ENCODE results near the gene ANKRD49.

Gene ANKRD49

DNA sequence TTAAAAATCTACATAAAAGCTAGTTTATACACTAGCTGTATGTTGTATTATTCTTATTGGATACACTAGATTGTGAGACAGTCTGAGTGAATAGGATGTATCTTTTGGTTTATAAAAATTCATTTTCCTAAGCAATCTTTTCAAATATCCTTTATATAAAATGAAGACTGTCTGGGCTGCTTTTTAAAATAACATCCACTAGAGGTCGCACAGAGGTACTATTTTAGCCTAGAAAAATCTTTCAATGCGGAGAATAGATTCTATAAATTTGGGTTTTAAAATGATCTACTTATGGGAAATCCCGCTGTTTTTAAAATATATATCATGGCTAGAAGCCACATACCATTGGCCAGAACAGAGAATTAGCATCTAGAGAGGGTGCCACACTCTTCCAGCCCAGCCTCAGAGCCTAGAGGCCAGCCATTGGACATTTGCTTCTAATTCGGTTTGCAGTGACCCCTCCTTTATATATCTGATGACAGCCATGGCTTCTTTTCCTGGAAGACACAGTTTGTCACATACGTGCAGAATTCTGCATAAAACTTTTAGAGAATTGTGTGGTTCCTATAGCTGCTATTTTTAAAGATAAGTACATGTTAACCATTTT is 25.8 kb downstream of the ANKRD49 start:
- Mint-ChIP-seq H3K4me1 (ENCODE audit: low read depth) (no peaks in the 10 kb centered on the region), H3K4me3 (no peak overlapping the region), H3K27ac (no peak overlapping the region), H3K27me3 (no peaks in the 10 kb centered on the region), H3K9me3 (no peaks in the 10 kb centered on the region), H3K36me3 (ENCODE audit: low read depth) (no peaks in the 10 kb centered on the region)
- intact Hi-C loops (cut with micrococcal nuclease), result loop anchor here (1.0 to 10.0 kb wide), 3 partner anchors 79 to 375 kb away; no protein-coding TSS in a partner anchor

DNA sequence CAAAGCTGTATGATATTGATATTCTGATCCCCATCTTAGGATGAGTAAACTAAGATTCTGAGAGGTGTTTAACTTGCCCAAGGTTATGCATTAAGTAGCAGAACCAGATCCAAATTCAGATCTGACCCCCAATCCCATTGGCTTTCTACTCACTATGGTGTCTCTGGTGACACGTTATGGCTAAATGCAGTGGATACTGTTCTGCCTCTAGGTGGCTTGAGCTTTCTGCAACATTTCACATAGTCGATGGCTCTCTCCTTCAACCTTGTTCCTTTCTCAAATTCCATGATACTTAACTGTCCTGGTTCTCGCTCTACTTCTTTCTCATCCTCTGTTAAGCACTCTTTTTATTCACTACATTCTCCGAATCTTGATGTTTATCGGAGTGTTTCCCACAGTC is 27.9 kb downstream of the ANKRD49 start:
- peaks cover 11% of the 10 kb centered on the region for H3K4me1 Mint-ChIP-seq (ENCODE audit: low read depth)
- H3K27ac Mint-ChIP-seq, result no peak overlapping the region
- H3K27me3 Mint-ChIP-seq, result no peaks in the 10 kb centered on the region
- no peaks in the 10 kb centered on the region for H3K9me3 Mint-ChIP-seq
- H3K36me3 Mint-ChIP-seq (ENCODE audit: low read depth), result no peaks in the 10 kb centered on the region
- intact Hi-C loops (cut with micrococcal nuclease), result loop anchor here (10.0 kb wide), 1 partner anchor 373 kb away; no protein-coding TSS in a partner anchor
- H3K4me3 Mint-ChIP-seq, result no peak overlapping the region

DNA sequence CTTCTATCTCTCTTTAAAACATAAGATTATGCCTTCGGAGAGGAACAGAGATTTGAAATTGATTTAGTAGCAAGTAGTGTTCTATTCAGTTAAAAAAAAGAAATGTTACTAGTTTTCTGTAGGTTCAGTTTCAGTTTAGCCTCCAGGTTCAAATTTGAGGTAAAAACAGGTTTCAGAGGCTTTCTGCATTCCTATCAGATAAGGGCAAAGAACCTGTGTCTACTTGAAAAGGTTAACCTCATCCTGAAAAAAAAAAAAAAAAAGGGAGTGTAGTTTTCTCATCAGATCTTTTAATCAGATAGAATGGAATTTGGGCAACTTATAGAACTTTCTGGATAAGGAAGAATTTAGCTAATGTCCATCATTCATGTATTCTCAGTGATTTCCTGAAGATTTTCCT is 30.6 kb downstream of the ANKRD49 start:
- intact Hi-C loops (cut with micrococcal nuclease), result loop anchor here (10.0 kb wide), 1 partner anchor 370 kb away; no protein-coding TSS in a partner anchor
- H3K27me3 Mint-ChIP-seq, result no peaks in the 10 kb centered on the region
- H3K27ac Mint-ChIP-seq, result no peak overlapping the region
- no peak overlapping the region for H3K4me3 Mint-ChIP-seq
- peaks cover 18% of the 10 kb centered on the region for H3K4me1 Mint-ChIP-seq (ENCODE audit: low read depth)
- no peaks in the 10 kb centered on the region for H3K9me3 Mint-ChIP-seq
- no peaks in the 10 kb centered on the region for H3K36me3 Mint-ChIP-seq (ENCODE audit: low read depth)

DNA sequence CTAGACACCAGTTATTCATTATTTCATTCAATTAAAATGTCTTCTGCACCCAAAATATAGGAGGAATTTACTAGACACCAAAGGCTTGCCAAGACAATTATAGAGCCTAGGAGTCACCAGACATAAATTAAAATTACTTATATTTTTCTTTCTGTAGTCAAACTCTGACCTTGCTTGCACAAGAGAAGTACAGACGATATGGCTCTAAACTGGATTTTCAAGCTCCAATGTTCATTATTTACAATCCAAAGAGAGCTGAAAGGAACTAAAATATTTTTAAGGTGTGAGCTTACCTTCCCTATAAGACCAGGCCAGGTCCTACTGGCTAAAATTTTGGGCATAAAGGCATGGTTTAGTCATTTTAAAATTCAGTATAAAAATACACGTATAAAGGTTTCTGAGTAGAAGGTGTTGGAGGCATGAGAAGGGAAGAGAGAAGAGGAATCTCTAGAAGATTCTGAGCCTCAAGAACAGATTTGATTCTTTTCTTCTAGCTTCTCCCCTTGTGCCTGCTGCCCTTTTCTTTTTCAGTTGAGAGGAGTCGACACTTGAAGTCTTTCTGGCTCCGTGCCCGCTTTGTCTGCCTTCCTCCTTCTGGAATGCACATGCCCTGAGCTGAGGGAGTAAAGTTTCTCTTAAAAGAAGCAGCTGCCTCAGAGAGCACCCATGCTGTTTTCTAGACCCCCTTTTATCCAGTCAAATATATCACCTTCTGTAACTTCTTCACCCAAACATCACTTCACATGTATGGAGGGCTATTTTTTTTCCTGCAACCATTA is 32.0 kb downstream of the ANKRD49 start:
- Mint-ChIP-seq H3K36me3 (ENCODE audit: low read depth) (no peaks in the 10 kb centered on the region), H3K4me3 (peak overlapping the region; percentile 21), H3K27ac (no peak overlapping the region), H3K9me3 (no peaks in the 10 kb centered on the region), H3K27me3 (no peaks in the 10 kb centered on the region), H3K4me1 (ENCODE audit: low read depth) (peaks cover 18% of the 10 kb centered on the region)
- intact Hi-C loops (cut with micrococcal nuclease), result loop anchor here (10.0 kb wide), 1 partner anchor 369 kb away; no protein-coding TSS in a partner anchor

DNA sequence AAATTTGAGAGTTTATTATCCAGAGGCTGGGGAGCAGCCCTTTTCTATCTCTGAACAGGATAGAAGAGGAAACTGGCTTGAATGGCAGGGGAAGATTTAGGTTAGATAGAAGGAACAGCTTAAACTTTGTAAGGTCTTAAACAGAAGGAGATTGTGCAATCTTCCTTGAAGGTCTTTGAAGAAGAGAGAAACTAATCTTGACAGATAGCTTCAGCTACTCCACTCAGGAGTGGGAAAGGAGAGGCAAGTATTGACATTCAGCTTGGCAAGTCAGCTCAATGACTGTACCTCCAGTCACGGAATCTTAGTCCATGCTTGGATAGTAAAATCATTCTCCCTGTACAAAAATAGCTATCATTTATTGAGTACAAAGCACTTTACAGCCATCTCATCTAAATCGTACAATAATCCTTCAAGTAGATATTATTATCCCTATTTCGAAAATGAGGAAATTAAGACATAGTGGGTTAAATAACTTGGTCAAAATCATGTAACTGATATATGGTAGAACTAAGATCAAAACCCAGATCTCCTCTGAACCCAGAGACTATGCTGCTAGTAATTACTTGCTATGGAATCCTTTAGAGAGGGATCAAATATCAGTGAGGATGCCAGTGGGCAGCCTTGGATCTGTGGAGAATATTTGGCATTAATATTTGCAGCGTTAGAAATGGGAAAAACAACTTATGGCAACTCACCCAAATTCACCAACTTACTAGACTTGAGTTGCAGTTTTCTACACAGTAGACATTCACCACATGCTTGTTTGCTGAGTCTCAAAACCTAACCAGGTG is 33.1 kb downstream of the ANKRD49 start:
- Mint-ChIP-seq H3K4me3 (no peak overlapping the region), H3K27ac (no peak overlapping the region), H3K36me3 (ENCODE audit: low read depth) (no peaks in the 10 kb centered on the region), H3K9me3 (no peaks in the 10 kb centered on the region), H3K27me3 (no peaks in the 10 kb centered on the region), H3K4me1 (ENCODE audit: low read depth) (peaks cover 18% of the 10 kb centered on the region)
- intact Hi-C loops (cut with micrococcal nuclease), result loop anchor here (10.0 kb wide), 1 partner anchor 368 kb away; no protein-coding TSS in a partner anchor

DNA sequence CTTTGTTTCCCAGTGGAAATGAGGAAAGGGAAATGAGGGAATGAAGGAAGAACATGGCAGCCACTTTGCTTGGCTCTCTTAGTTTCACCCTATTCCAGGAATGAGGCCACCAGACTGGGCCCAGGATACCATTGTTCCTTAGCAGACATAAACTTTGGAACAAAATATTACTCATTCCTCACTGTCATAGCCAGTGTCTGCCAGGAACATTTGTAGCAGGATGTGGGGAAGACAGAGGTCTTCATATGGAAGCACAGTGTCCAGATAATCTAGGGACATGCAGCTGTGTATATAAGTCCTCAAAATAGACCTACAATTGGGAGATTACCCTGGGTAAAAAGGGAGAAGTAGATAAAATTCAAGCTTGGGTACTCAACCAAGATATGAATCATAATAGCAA is 34.8 kb downstream of the ANKRD49 start:
- intact Hi-C loops (cut with micrococcal nuclease), result loop anchor here (10.0 kb wide), 1 partner anchor 366 kb away; no protein-coding TSS in a partner anchor
- peaks cover 26% of the 10 kb centered on the region for H3K4me1 Mint-ChIP-seq (ENCODE audit: low read depth)
- H3K4me3 Mint-ChIP-seq, result no peak overlapping the region
- no peaks in the 10 kb centered on the region for H3K9me3 Mint-ChIP-seq
- H3K27ac Mint-ChIP-seq, result no peak overlapping the region
- H3K36me3 Mint-ChIP-seq (ENCODE audit: low read depth), result no peaks in the 10 kb centered on the region
- no peaks in the 10 kb centered on the region for H3K27me3 Mint-ChIP-seq

DNA sequence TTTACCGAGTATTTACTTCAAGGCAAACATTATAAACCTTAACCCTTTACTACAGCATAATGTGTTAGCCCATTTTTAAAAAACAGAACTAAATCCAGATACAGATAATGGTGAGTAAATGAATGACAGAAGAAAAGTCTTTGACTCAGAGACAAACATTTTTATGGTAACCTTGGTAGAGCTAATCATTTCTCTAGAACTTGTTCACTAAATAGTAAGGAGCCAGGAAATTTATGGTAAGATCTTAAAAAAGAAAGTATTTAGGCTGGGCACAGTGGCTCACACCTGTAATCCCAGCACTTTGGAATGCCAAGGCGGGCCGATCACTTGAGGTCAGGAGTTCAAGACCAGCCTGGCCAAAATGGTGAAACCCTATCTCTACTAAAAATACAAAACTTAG is 38.4 kb downstream of the ANKRD49 start:
- Mint-ChIP-seq H3K36me3 (ENCODE audit: low read depth) (no peaks in the 10 kb centered on the region), H3K4me3 (no peak overlapping the region), H3K27me3 (no peaks in the 10 kb centered on the region), H3K27ac (no peak overlapping the region), H3K4me1 (ENCODE audit: low read depth) (peaks cover 20% of the 10 kb centered on the region), H3K9me3 (no peaks in the 10 kb centered on the region)
- intact Hi-C loops (cut with micrococcal nuclease), result loop anchor here (10.0 kb wide), 1 partner anchor 223 kb away; no protein-coding TSS in a partner anchor

DNA sequence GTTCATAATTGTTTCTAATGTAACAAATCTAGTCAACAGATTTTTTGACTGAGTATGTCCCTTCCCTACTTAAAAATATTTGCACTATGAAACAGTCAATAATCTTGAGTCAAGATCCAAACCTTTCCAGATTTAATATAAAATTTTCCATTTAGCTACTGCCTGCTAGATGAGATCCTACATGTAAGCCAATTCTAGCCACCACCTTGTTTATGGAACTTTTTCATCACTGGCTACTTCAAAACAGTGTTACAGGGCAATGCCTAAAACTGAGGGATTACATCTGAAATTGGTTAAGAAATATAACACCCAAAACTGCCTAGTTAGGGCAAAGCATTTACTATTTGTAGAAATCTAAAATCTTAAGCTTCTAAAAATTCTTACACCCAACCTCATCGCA is 39.4 kb downstream of the ANKRD49 start:
- Mint-ChIP-seq H3K4me1 (ENCODE audit: low read depth) (peaks cover 24% of the 10 kb centered on the region), H3K27ac (no peak overlapping the region), H3K9me3 (no peaks in the 10 kb centered on the region), H3K27me3 (no peaks in the 10 kb centered on the region), H3K36me3 (ENCODE audit: low read depth) (no peaks in the 10 kb centered on the region), H3K4me3 (no peak overlapping the region)
- intact Hi-C loops (cut with micrococcal nuclease), result loop anchor here (10.0 kb wide), 1 partner anchor 222 kb away; no protein-coding TSS in a partner anchor

DNA sequence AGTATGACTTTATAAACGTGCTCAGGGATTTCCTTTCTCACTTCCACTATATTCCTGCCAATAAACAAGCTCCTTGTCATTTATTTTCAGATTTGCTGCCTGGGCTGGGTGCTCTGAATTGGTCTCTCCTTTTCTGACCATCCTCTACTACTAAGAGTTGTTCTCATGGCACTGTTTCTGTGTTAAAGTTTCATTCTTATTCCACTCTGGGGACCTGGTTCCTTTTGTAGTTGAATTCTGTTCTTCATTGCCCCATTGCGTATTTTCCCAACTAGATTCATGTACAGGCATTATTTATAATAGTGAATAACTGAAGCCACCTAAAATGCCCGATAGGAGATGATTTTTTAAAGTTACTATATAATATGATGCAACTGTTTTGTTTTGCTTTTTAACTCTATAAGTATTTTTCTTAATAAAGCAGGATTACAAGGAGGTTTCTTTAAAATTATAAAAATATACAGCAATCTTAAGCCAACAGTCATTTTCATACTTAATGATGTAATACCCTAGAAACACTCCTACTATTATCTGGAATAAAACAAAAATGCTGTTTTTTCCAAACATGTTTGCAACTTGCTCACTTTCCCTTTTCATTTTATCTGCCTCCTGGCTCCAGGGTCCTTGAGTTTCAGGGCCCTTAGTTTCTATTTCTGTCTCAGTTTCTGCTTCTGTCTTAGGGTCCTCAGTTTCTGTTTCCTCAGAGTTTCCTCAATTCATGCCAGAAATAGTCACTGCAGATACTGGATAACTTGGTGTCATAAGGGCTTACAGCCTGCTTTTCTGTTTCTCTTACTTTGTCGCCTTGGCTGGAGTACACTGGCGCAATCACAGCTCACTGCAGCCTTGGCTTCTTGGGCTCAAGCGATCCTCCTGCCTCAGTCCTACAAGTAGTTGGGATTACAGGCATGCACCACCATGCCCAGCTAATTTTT is 40.2 kb downstream of the ANKRD49 start:
- H3K36me3 Mint-ChIP-seq (ENCODE audit: low read depth), result no peaks in the 10 kb centered on the region
- H3K9me3 Mint-ChIP-seq, result no peaks in the 10 kb centered on the region
- peak overlapping the region; percentile 44 for H3K4me3 Mint-ChIP-seq
- no peaks in the 10 kb centered on the region for H3K27me3 Mint-ChIP-seq
- peaks cover 24% of the 10 kb centered on the region for H3K4me1 Mint-ChIP-seq (ENCODE audit: low read depth)
- peak overlapping the region; percentile 79 for H3K27ac Mint-ChIP-seq
- intact Hi-C loops (cut with micrococcal nuclease), result loop anchor here (10.0 kb wide), 1 partner anchor 221 kb away; no protein-coding TSS in a partner anchor

DNA sequence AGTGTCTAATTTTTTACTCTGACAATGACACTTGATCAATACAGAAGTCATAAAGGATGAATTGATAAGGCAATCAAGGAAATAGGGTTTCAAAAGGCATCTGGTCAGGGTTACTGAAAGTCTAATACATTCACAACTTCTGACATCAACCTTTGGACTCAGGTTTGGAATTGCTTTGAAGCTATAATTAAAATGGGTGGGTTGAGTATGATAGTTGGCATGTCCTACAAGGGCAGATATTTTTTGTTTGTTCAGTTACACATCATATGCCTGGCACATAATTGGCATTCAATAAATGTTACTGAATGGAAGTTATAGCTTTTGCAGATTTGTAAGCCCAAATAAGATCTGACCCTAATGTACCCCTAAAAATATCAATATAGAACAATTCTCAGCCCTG is 42.6 kb downstream of the ANKRD49 start:
- no peak overlapping the region for H3K27ac Mint-ChIP-seq
- peaks cover 24% of the 10 kb centered on the region for H3K4me1 Mint-ChIP-seq (ENCODE audit: low read depth)
- no peaks in the 10 kb centered on the region for H3K27me3 Mint-ChIP-seq
- intact Hi-C loops (cut with micrococcal nuclease), result loop anchor here (10.0 kb wide), 1 partner anchor 218 kb away; no protein-coding TSS in a partner anchor
- no peak overlapping the region for H3K4me3 Mint-ChIP-seq
- no peaks in the 10 kb centered on the region for H3K36me3 Mint-ChIP-seq (ENCODE audit: low read depth)
- no peaks in the 10 kb centered on the region for H3K9me3 Mint-ChIP-seq

DNA sequence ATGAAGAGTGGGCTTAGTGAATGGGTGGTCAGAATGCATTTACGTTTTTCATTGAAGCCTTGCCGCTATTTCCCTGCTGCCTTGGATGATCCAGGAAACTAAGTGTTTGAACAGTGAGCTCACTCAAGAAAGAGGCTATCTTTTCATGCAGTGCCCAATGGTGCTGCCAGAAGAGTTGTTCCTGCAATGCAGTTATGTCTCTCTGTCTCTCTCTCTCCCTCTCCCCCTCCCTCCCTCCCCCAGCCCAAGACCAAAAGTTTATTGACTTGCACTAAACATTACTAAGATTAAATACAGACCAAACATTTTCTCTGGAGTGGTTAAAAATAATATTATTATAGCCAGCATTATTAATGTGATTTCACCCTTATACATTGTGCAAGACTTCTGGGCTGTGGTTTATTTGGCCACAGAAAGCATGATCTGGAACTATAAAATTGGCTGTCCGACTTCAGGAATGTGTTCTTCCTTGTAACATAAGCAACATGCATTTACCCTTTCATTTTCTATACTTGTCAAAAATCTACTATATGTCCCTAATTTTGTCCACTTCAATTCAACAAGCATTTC is 43.3 kb downstream of the ANKRD49 start:
- H3K4me3 Mint-ChIP-seq, result no peak overlapping the region
- intact Hi-C loops (cut with micrococcal nuclease), result loop anchor here (10.0 kb wide), 1 partner anchor 218 kb away; no protein-coding TSS in a partner anchor
- no peaks in the 10 kb centered on the region for H3K27me3 Mint-ChIP-seq
- peaks cover 24% of the 10 kb centered on the region for H3K4me1 Mint-ChIP-seq (ENCODE audit: low read depth)
- no peaks in the 10 kb centered on the region for H3K9me3 Mint-ChIP-seq
- H3K27ac Mint-ChIP-seq, result no peak overlapping the region
- no peaks in the 10 kb centered on the region for H3K36me3 Mint-ChIP-seq (ENCODE audit: low read depth)

DNA sequence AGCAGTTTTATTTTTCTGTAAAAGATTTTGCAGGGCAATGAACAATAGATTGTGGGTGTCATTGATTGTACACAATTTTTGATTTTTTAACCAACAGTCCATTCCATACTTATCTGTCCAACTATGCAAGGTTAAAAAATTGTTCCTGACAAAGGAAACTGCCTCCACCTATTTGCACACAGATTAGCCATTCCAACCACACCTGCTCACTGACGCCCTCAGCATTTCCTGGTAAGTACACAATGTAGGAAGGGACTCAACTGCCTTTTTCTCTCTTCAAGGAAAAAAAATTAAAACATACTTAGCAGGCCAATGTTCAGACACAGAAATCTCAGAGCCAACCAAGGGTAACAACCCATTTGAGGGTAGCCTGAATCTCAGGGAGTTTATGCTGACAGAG is 45.6 kb downstream of the ANKRD49 start:
- intact Hi-C loops (cut with micrococcal nuclease), result loop anchor here (10.0 kb wide), 1 partner anchor 215 kb away; no protein-coding TSS in a partner anchor
- H3K4me3 Mint-ChIP-seq, result no peak overlapping the region
- H3K9me3 Mint-ChIP-seq, result no peaks in the 10 kb centered on the region
- H3K27me3 Mint-ChIP-seq, result no peaks in the 10 kb centered on the region
- H3K36me3 Mint-ChIP-seq (ENCODE audit: low read depth), result peaks cover 6% of the 10 kb centered on the region
- peaks cover 19% of the 10 kb centered on the region for H3K4me1 Mint-ChIP-seq (ENCODE audit: low read depth)
- no peak overlapping the region for H3K27ac Mint-ChIP-seq

Data from dendritic cell treated with granulocyte-macrophage colony-stimulating factor and Interleukin-4, amounts not matched to agents 40 ng/mL and 50 ng/mL, for 4 days (primary cell).